ENCODE measurements around the gene ACKR3. TPM values are rescaled to one million over a fixed set of nuclear protein-coding genes. Genes with fewer than 3 reads are reported as not detected.

The ACKR3 gene
- total and polyA plus RNA-seq, 2 of the 4 experiments (the other 2 are of a cell fraction): not detected

DNA sequence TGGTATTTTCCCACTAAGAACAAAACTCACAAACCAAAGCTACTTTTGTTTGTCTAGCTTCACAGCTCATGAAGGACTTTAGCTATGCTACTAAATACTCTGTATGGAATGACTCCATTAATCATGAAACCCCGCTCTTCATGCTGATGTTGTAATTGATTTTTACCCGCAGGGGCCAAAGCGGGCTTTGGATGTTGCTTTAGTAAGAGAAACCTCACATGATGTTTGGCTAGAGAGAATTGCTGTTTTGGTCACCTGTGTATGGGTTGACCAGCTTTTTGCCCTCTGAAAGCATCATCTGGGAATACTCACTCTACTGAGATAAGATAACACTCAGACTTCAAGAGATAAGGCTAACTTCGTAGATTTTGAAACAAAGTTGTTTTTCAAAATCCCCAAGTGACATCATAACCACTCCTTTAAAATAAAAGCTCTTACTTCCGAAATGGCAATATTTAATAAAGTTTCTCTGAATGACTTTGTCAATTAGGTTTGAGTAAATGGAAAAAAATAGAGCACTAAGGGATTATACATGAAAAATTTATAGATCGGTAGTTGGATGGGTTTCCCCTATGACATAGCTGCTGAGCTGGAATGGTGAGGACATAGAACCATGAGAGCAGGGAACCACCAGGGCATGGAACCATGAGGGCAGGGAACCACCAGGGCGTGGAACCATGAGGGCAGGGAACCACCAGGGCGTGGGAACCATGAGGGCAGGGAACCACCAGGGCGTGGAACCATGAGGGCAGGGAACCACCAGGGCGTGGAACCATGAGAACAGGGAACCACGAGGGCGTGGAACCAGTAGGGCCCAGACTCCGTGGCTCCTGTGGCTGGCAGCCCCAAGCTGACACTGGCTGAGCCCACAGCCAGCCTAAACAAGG, 31.9 kb downstream of the ACKR3 start:
- Histone ChIP-seq H3K4me1 (ENCODE audit: control insufficient read depth, insufficient read depth, low read length) (no peaks in the 10 kb centered on the region), H3K36me3 (ENCODE audit: control insufficient read depth, insufficient read depth, low read length) (no peaks in the 10 kb centered on the region), H4K5ac (ENCODE audit: low read depth, low read length) (no peak overlapping the region), H2BK5ac (ENCODE audit: low read depth, low read length, poor library complexity, severe bottlenecking) (no peak overlapping the region), H3K4me3 (ENCODE audit: insufficient read depth, low read depth, low read length) (no peak overlapping the region), H4K20me1 (ENCODE audit: insufficient read depth, low read length) (no peaks in the 10 kb centered on the region), H3K79me1 (ENCODE audit: low read depth in 1 of 2, low read length in 2 of 2) (no peaks in the 10 kb centered on the region), H3K14ac (replicated peaks; ENCODE audit: low read depth, low read length) (no peak overlapping the region), H3K9me1 (ENCODE audit: insufficient read depth, low read length) (no peaks in the 10 kb centered on the region), H3K27me3 (ENCODE audit: control insufficient read depth, insufficient read depth, low read length) (peaks cover 14% of the 10 kb centered on the region; the same call in 1 of the 2 replicates), H2AFZ (replicated peaks; ENCODE audit: low read length, poor library complexity) (no peak overlapping the region), H4K91ac (ENCODE audit: insufficient read depth, low read depth, low read length) (no peak overlapping the region), H3K4ac (ENCODE audit: low read depth, low read length) (no peak overlapping the region), H3K56ac (ENCODE audit: extremely low read depth, insufficient read depth, low read length) (no peak overlapping the region), H3K9me3 (ENCODE audit: control insufficient read depth, insufficient read depth, low read length) (peaks cover 2% of the 10 kb centered on the region; the same call in 1 of the 2 replicates), H2AK5ac (ENCODE audit: low read depth, low read length) (no peak overlapping the region), H3K18ac (ENCODE audit: low read depth, low read length) (no peak overlapping the region), H3K27ac (ENCODE audit: insufficient read depth, low read length) (no peak overlapping the region), H2BK20ac (ENCODE audit: low read depth, low read length) (no peak overlapping the region), H3K23ac (ENCODE audit: low read depth, low read length) (no peak overlapping the region), H2BK120ac (ENCODE audit: low read depth, low read length) (no peak overlapping the region), H3K4me2 (ENCODE audit: low read depth, low read length) (no peak overlapping the region), H2AK9ac (replicated peaks; ENCODE audit: low read depth, low read length, poor library complexity) (no peak overlapping the region), H2BK15ac (ENCODE audit: low read depth, low read length) (no peak overlapping the region), H3K9ac (ENCODE audit: low read depth, low read length) (no peak overlapping the region), H4K8ac (ENCODE audit: low read depth in 2 of 2, low read length in 2 of 2) (no peak overlapping the region)
- no peak for DNase-seq
- no TSS peak for BruUV-seq (replicated peaks)
- no peak for ATAC-seq (ENCODE audit: low read depth)
- intact Hi-C loops (cut with micrococcal nuclease) (no loop called here), in situ Hi-C loops (cut with MboI; ENCODE audit: low sequenced_read_pairs) (no loop called here), dilution Hi-C loops (cut with HindIII; ENCODE audit: low sequenced_read_pairs, unreplicated experiment) (no loop called here)
- POLR2A ChIA-PET (ENCODE audit: unreplicated experiment): no interaction called here
- CTCF ChIA-PET: no interaction called here
- 40% methylated on average over 5 of the region's 13 CpGs; no CpG with 5 or more reads in 1 of the 2 experiments for WGBS, 2 experiments (ENCODE audit: extremely low coverage in 2 of 2, insufficient read length in 1 of 2)
- TF ChIP-seq, protein P1, sequence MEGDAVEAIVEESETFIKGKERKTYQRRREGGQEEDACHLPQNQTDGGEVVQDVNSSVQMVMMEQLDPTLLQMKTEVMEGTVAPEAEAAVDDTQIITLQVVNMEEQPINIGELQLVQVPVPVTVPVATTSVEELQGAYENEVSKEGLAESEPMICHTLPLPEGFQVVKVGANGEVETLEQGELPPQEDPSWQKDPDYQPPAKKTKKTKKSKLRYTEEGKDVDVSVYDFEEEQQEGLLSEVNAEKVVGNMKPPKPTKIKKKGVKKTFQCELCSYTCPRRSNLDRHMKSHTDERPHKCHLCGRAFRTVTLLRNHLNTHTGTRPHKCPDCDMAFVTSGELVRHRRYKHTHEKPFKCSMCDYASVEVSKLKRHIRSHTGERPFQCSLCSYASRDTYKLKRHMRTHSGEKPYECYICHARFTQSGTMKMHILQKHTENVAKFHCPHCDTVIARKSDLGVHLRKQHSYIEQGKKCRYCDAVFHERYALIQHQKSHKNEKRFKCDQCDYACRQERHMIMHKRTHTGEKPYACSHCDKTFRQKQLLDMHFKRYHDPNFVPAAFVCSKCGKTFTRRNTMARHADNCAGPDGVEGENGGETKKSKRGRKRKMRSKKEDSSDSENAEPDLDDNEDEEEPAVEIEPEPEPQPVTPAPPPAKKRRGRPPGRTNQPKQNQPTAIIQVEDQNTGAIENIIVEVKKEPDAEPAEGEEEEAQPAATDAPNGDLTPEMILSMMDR (conservative IDR thresholded peaks at IDR 0.05; ENCODE audit: low read depth, low read length): no peak
- TF ChIP-seq, protein P2, sequence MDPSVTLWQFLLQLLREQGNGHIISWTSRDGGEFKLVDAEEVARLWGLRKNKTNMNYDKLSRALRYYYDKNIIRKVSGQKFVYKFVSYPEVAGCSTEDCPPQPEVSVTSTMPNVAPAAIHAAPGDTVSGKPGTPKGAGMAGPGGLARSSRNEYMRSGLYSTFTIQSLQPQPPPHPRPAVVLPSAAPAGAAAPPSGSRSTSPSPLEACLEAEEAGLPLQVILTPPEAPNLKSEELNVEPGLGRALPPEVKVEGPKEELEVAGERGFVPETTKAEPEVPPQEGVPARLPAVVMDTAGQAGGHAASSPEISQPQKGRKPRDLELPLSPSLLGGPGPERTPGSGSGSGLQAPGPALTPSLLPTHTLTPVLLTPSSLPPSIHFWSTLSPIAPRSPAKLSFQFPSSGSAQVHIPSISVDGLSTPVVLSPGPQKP (IDR thresholded peaks at IDR 0.05; ENCODE audit: borderline replicate concordance, low read depth, low read length): no peak
- TF ChIP-seq MXI1 (IDR thresholded peaks at IDR 0.05; ENCODE audit: borderline replicate concordance, low read depth, low read length): no peak
- no peak for TF ChIP-seq NFE2L2 (IDR thresholded peaks at IDR 0.05; ENCODE audit: low read depth, low read length)
- TF ChIP-seq MAFK (IDR thresholded peaks at IDR 0.05; ENCODE audit: low read depth, low read length): no peak
- TF ChIP-seq RAD21 (IDR thresholded peaks at IDR 0.05; ENCODE audit: low read length): no peak
- TF ChIP-seq RCOR1 (IDR thresholded peaks at IDR 0.05; ENCODE audit: insufficient replicate concordance, low read length): no peak
- no peak for TF ChIP-seq BHLHE40 (IDR thresholded peaks at IDR 0.05; ENCODE audit: low read depth, low read length)
- no peak for TF ChIP-seq FOS (IDR thresholded peaks at IDR 0.05; ENCODE audit: low read depth, low read length)
- no peak for TF ChIP-seq CEBPB (IDR thresholded peaks at IDR 0.05; ENCODE audit: low read depth, low read length)
